Osteocyte (in vitro differentiated cells): ENCODE data around the gene TAGLN. TPM values are rescaled to one million over a fixed set of nuclear protein-coding genes. Genes with fewer than 3 reads are reported as not detected.

Experiments used
- DNase-seq: peaks from one replicate; pipeline ENCODE4 v3.0.0; 2021; ENCODE audit warnings: mixed read lengths; ENCODE audit not compliant: unreplicated experiment; ENCODE audit errors: extremely low spot score
- H3K27ac Mint-ChIP-seq: one replicate; pipeline ENCODE4 v1.8.0; 2021; ENCODE audit warnings: mild to moderate bottlenecking, mixed read lengths; ENCODE audit not compliant: unreplicated experiment
- H3K27me3 Mint-ChIP-seq: one replicate; pipeline ENCODE4 v1.8.0; 2021; ENCODE audit warnings: mixed read lengths; ENCODE audit not compliant: unreplicated experiment
- H3K36me3 Mint-ChIP-seq: one replicate; pipeline ENCODE4 v1.8.0; 2021; ENCODE audit warnings: mixed read lengths; ENCODE audit not compliant: unreplicated experiment
- H3K4me1 Mint-ChIP-seq: one replicate; pipeline ENCODE4 v1.8.0; 2021; ENCODE audit warnings: mixed read lengths; ENCODE audit not compliant: unreplicated experiment
- H3K4me3 Mint-ChIP-seq: one replicate; pipeline ENCODE4 v1.8.0; 2021; ENCODE audit warnings: mild to moderate bottlenecking, moderate library complexity, mixed read lengths; ENCODE audit not compliant: unreplicated experiment
- H3K9me3 Mint-ChIP-seq: one replicate; pipeline ENCODE4 v1.8.0; 2021; ENCODE audit warnings: mixed read lengths; ENCODE audit not compliant: unreplicated experiment
- total RNA-seq: library from RNA; stranded (reverse); gene quantifications from 2 replicates; pipeline ENCODE4 v1.2.1, GENCODE V29; 2021
- TF ChIP-seq, protein P1 (sequence below): fragments of 200-600 bp; sonication (generic); IDR thresholded peaks from 2 replicates; pipeline ENCODE4 v1.5.0; 2021; ENCODE audit warnings: antibody characterized with exemption, mild to moderate bottlenecking, moderate library complexity

Gene TAGLN
- total RNA-seq, 1 donor from 2014 or later: 711 TPM

DNA sequence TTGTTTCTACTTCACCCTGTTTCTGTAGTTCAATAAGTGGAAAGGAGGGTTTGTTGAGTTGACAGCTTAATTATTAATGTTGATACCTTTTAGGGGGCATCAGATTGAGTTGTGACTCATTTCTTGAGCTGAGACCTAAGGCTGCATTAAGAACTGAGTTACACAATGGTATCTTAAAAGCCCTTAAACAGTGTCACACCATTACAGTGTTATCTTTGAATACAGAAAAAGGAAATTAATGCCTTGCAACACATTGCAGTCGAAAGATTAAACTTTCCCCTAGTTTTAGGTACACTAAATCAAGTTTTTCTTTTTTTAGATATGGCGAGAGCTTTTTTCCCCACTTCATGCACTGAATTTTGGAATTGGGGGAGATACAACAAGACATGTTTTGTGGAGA is 38.3 kb upstream of the TAGLN start:
- no peaks in the 10 kb centered on the region for H3K9me3 Mint-ChIP-seq
- no peak for DNase-seq
- H3K4me3 Mint-ChIP-seq: no peak overlapping the region
- TF ChIP-seq, protein P1, sequence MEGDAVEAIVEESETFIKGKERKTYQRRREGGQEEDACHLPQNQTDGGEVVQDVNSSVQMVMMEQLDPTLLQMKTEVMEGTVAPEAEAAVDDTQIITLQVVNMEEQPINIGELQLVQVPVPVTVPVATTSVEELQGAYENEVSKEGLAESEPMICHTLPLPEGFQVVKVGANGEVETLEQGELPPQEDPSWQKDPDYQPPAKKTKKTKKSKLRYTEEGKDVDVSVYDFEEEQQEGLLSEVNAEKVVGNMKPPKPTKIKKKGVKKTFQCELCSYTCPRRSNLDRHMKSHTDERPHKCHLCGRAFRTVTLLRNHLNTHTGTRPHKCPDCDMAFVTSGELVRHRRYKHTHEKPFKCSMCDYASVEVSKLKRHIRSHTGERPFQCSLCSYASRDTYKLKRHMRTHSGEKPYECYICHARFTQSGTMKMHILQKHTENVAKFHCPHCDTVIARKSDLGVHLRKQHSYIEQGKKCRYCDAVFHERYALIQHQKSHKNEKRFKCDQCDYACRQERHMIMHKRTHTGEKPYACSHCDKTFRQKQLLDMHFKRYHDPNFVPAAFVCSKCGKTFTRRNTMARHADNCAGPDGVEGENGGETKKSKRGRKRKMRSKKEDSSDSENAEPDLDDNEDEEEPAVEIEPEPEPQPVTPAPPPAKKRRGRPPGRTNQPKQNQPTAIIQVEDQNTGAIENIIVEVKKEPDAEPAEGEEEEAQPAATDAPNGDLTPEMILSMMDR: no peak
- H3K27ac Mint-ChIP-seq: no peak overlapping the region
- H3K4me1 Mint-ChIP-seq: no peaks in the 10 kb centered on the region
- H3K36me3 Mint-ChIP-seq: peaks cover 36% of the 10 kb centered on the region
- no peaks in the 10 kb centered on the region for H3K27me3 Mint-ChIP-seq

DNA sequence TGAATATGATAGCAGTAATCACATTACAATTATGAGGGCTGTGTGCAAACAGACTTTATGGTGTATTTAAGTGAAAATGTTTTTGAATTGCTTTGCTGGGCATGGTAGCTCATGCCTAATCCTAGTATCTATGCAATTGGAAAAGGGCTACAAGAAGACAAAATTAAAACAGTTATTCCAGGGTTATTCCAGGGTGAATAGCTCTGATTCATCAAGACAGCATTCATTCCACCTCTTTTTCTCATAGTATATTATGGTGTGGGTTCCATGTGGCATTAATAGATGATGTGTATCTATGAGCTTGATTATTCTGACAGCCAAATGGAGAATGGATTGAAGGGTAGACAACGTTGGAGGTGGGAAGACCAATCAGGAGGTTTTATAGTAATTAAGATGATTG is 32.7 kb upstream of the TAGLN start:
- no peak overlapping the region for H3K4me3 Mint-ChIP-seq
- TF ChIP-seq, protein P1: no peak
- no peak overlapping the region for H3K27ac Mint-ChIP-seq
- peaks cover 57% of the 10 kb centered on the region for H3K36me3 Mint-ChIP-seq
- no peaks in the 10 kb centered on the region for H3K4me1 Mint-ChIP-seq
- H3K9me3 Mint-ChIP-seq: no peaks in the 10 kb centered on the region
- DNase-seq: no peak
- H3K27me3 Mint-ChIP-seq: no peaks in the 10 kb centered on the region

DNA sequence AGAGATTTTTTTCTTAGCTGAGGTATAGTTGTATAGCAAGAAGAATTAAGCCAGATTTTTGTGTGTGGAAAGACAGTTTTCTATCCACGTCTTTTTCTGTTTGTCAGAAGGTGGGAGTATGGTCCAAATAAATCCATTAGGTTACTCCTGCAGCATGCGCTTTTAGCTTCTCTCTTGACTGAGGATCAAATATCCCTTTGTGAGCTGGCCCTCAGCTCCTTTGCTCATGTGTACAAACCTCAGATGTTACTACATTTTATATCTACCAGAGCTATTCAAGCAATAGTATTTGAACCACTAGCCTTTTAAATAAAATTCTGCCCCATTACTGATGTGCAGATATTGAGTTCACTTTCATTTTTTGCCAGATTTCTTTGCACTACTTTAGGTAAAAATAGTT is 29.4 kb upstream of the TAGLN start:
- H3K4me3 Mint-ChIP-seq: no peak overlapping the region
- TF ChIP-seq, protein P1: no peak
- DNase-seq: no peak
- H3K36me3 Mint-ChIP-seq: peaks cover 43% of the 10 kb centered on the region
- no peak overlapping the region for H3K27ac Mint-ChIP-seq
- no peaks in the 10 kb centered on the region for H3K9me3 Mint-ChIP-seq
- peaks cover 10% of the 10 kb centered on the region for H3K4me1 Mint-ChIP-seq
- H3K27me3 Mint-ChIP-seq: no peaks in the 10 kb centered on the region

DNA sequence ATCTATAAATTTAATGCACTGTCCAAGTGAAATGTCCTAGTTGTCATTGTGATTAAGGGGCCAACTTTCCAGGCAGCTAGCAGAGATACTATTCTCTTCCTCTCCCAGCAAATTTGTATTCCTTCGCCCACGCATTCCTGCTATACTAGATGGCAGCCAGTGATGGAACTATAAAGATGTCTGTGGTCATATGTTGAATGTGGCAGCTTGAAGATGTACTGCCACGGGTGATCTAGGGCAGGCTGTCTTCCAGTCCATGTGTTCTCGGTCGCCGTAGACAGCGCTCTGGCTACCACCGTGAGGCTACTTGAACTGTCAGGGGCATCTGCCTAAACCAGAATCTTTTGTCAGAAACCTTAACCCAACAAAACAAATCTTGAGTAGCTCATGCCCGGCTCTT is 29.0 kb upstream of the TAGLN start:
- Mint-ChIP-seq H3K4me3 (no peak overlapping the region), H3K36me3 (peaks cover 42% of the 10 kb centered on the region), H3K27me3 (no peaks in the 10 kb centered on the region), H3K9me3 (no peaks in the 10 kb centered on the region), H3K27ac (no peak overlapping the region), H3K4me1 (peaks cover 10% of the 10 kb centered on the region)
- TF ChIP-seq, protein P1: no peak
- DNase-seq: no peak

DNA sequence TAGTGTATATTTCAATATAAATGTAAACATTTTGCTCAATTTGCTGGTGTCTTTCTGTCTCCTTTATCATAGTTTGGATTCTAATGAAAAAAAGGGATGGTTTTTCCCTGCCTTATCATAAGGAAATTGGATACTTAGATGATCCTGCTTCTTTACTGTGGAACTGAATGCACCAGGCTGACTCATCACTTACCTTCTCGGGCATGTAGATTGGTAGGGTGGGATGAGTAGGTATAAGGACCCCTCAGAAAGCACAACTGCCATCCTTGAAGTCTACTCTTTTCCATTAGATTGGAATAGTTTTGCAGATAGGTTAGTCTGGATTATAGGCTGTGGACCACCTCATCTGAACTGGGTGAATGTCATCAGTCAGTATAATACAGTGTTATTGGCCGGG is 28.2 kb upstream of the TAGLN start:
- H3K4me1 Mint-ChIP-seq: peaks cover 10% of the 10 kb centered on the region
- no peak overlapping the region for H3K4me3 Mint-ChIP-seq
- H3K36me3 Mint-ChIP-seq: peaks cover 38% of the 10 kb centered on the region
- no peaks in the 10 kb centered on the region for H3K9me3 Mint-ChIP-seq
- H3K27me3 Mint-ChIP-seq: no peaks in the 10 kb centered on the region
- peak overlapping the region; percentile 10 for H3K27ac Mint-ChIP-seq
- TF ChIP-seq, protein P1: no peak
- no peak for DNase-seq
